IMR-90 (cell line): ENCODE results near the gene PIAS4. TPM values are rescaled to one million over a fixed set of nuclear protein-coding genes. Genes with fewer than 3 reads are reported as not detected.

Experiments
- ATAC-seq: fragments of 200-7000 bp; cut with Tn5 transposase; 2 replicates; pipeline ENCODE4 v1.9.1; 2020; ENCODE audit warnings: low read depth, mild to moderate bottlenecking, moderate library complexity
- BruUV-seq: library from RNA; stranded (reverse); fragments of 400-500 nt; replicated peaks from 2 replicates; lab custom pipeline; 2021; lab: Mats Ljungman, UMichigan
- CTCF ChIA-PET: fragments of 300-600 bp; formaldehyde crosslinking; extraction: SDS; loops from one replicate; lab custom pipeline; 2021; ENCODE audit warnings: antibody characterized with exemption; lab: Yijun Ruan, JAX
- POLR2A ChIA-PET: fragments of 300-600 bp; sonication (Branson Sonifier 250); formaldehyde crosslinking; loops from one replicate; lab custom pipeline; 2022; ENCODE audit warnings: antibody characterized with exemption; ENCODE audit not compliant: unreplicated experiment; lab: Charles Lee
- DNase-seq: peaks from one replicate; pipeline ENCODE4 v3.0.0; 2013
- H2AFZ ChIP-seq: replicated peaks from 2 replicates; pipeline ENCODE3; 2013; ENCODE audit warnings: low read length, mild to moderate bottlenecking; ENCODE audit not compliant: poor library complexity
- H2AK5ac ChIP-seq: 2 replicates; pipeline ENCODE4 v1.6.1; 2013; ENCODE audit warnings: low read depth, low read length, inconsistent platforms
- H2AK9ac ChIP-seq: replicated peaks from 2 replicates; pipeline ENCODE3; 2013; ENCODE audit warnings: mild to moderate bottlenecking, low read depth, low read length, moderate library complexity; ENCODE audit not compliant: poor library complexity
- H2BK120ac ChIP-seq: 2 replicates; pipeline ENCODE4 v1.6.1; 2013; ENCODE audit warnings: low read depth, low read length, inconsistent platforms
- H2BK15ac ChIP-seq: 3 replicates; pipeline ENCODE4 v1.6.1; 2013; ENCODE audit warnings: low read depth, low read length, inconsistent platforms
- H2BK20ac ChIP-seq: 2 replicates; pipeline ENCODE4 v1.6.1; 2013; ENCODE audit warnings: low read depth, mild to moderate bottlenecking, inconsistent platforms, low read length, moderate library complexity
- H2BK5ac ChIP-seq: 2 replicates; pipeline ENCODE4 v1.6.1; 2013; ENCODE audit warnings: mild to moderate bottlenecking, low read depth, low read length, inconsistent platforms; ENCODE audit not compliant: poor library complexity, severe bottlenecking
- H3K14ac ChIP-seq: replicated peaks from 2 replicates; pipeline ENCODE4 v1.6.1; 2013; ENCODE audit warnings: low read depth, low read length, inconsistent platforms
- H3K18ac ChIP-seq: 2 replicates; pipeline ENCODE4 v1.6.1; 2013; ENCODE audit warnings: low read depth, low read length, control low read depth
- H3K23ac ChIP-seq: 2 replicates; pipeline ENCODE4 v1.6.1; 2013; ENCODE audit warnings: low read depth, low read length, inconsistent platforms
- H3K27ac ChIP-seq: 2 replicates; pipeline ENCODE4 v1.5.1; 2013; ENCODE audit warnings: mild to moderate bottlenecking, control low read depth, low read length; ENCODE audit not compliant: insufficient read depth
- H3K27me3 ChIP-seq: 2 replicates; pipeline ENCODE4 v1.6.1; 2013; ENCODE audit warnings: low read length; ENCODE audit not compliant: control insufficient read depth, insufficient read depth
- H3K36me3 ChIP-seq: 2 replicates; pipeline ENCODE4 v1.6.1; 2013; ENCODE audit warnings: low read length, mixed read lengths; ENCODE audit not compliant: control insufficient read depth, insufficient read depth
- H3K4ac ChIP-seq: 2 replicates; pipeline ENCODE4 v1.6.1; 2013; ENCODE audit warnings: low read depth, low read length, inconsistent platforms
- H3K4me1 ChIP-seq: 2 replicates; pipeline ENCODE4 v1.6.1; 2013; ENCODE audit warnings: low read length, mixed read lengths; ENCODE audit not compliant: control insufficient read depth, insufficient read depth
- H3K4me2 ChIP-seq: 2 replicates; pipeline ENCODE4 v1.6.1; 2013; ENCODE audit warnings: low read depth, mild to moderate bottlenecking, control low read depth, low read length, moderate library complexity
- H3K4me3 ChIP-seq: 2 replicates; pipeline ENCODE4 v1.5.1; 2013; ENCODE audit warnings: low read depth, mild to moderate bottlenecking, control low read depth, low read length, moderate library complexity; ENCODE audit not compliant: insufficient read depth
- H3K56ac ChIP-seq: 2 replicates; pipeline ENCODE4 v1.6.1; 2013; ENCODE audit warnings: low read length, inconsistent platforms; ENCODE audit not compliant: insufficient read depth; ENCODE audit errors: extremely low read depth
- H3K79me1 ChIP-seq, 2 experiments: 2 replicates each; pipeline ENCODE4 v1.6.1; 2013; ENCODE audit warnings: low read length in 2 of 2, inconsistent platforms in 1 of 2, low read depth in 1 of 2
- H3K9ac ChIP-seq: 2 replicates; pipeline ENCODE4 v1.6.1; 2013; ENCODE audit warnings: low read depth, low read length, control low read depth
- H3K9me1 ChIP-seq: 2 replicates; pipeline ENCODE4 v1.6.1; 2013; ENCODE audit warnings: low read length, inconsistent platforms; ENCODE audit not compliant: insufficient read depth
- H3K9me3 ChIP-seq: 2 replicates; pipeline ENCODE4 v1.6.1; 2013; ENCODE audit warnings: low read length; ENCODE audit not compliant: control insufficient read depth, insufficient read depth
- H4K20me1 ChIP-seq: 2 replicates; pipeline ENCODE4 v1.6.1; 2013; ENCODE audit warnings: low read length, inconsistent platforms; ENCODE audit not compliant: insufficient read depth
- H4K5ac ChIP-seq: 2 replicates; pipeline ENCODE4 v1.6.1; 2013; ENCODE audit warnings: mild to moderate bottlenecking, low read depth, low read length, control low read depth
- H4K8ac ChIP-seq, 2 experiments: 2 replicates each; pipeline ENCODE4 v1.6.1; 2013; ENCODE audit warnings: low read depth in 2 of 2, low read length in 2 of 2, control low read depth in 1 of 2, inconsistent platforms in 1 of 2
- H4K91ac ChIP-seq: 2 replicates; pipeline ENCODE4 v1.6.1; 2013; ENCODE audit warnings: low read depth, low read length, inconsistent platforms; ENCODE audit not compliant: insufficient read depth
- BHLHE40 ChIP-seq: fragments of 150-350 bp; IDR thresholded peaks from 2 replicates; pipeline ENCODE4 v1.6.1; 2016; ENCODE audit warnings: mild to moderate bottlenecking, low read depth, low read length
- CTCF ChIP-seq: conservative IDR thresholded peaks from 2 replicates; pipeline ENCODE4 v1.5.1; 2012; ENCODE audit warnings: mild to moderate bottlenecking, low read depth, low read length, improper control_type of control experiment
- MAZ ChIP-seq: IDR thresholded peaks from 2 replicates; pipeline ENCODE4 v1.6.1; 2012; ENCODE audit warnings: low read depth, mild to moderate bottlenecking, low read length, improper control_type of control experiment, moderate library complexity, borderline replicate concordance
- MXI1 ChIP-seq: IDR thresholded peaks from 2 replicates; pipeline ENCODE4 v1.6.1; 2012; ENCODE audit warnings: low read depth, mild to moderate bottlenecking, low read length, moderate library complexity, borderline replicate concordance
- SMC3 ChIP-seq: fragments of 150-350 bp; IDR thresholded peaks from 2 replicates; pipeline ENCODE4 v1.6.1; 2016; ENCODE audit warnings: low read depth, mild to moderate bottlenecking, antibody characterized with exemption, low read length, moderate library complexity
- WGBS, 2 experiments: methylation state at CpG; one replicate each; pipeline versions ENCODE4 v1.1.5 to v1.1.7; 2013; ENCODE audit warnings: missing lambda C conversion rate in 2 of 2; ENCODE audit not compliant: insufficient read length in 1 of 2; ENCODE audit errors: extremely low coverage in 2 of 2; 5-methylcytosine and 5-hydroxymethylcytosine counted together
- dilution Hi-C: fragments of 300-500 bp; cut with HindIII; formaldehyde crosslinking; loops from one replicate; pipeline ENCODE4 v1.14.3; 2018; ENCODE audit warnings: low sequenced_read_pairs; ENCODE audit not compliant: unreplicated experiment
- in situ Hi-C: fragments of 300-500 bp; cut with MboI; formaldehyde crosslinking; loops from 3 replicates; pipeline ENCODE4 v1.14.3; 2019; ENCODE audit warnings: low sequenced_read_pairs, inconsistent platforms, mixed read lengths
- intact Hi-C: fragments of 100-400 bp; cut with micrococcal nuclease; formaldehyde crosslinking; loops from 2 replicates; pipeline ENCODE4 v1.10.0; 2022
- polyA plus RNA-seq, 3 experiments: library from polyadenylated mRNA; depleted of rRNA; stranded (reverse); fragments of >200 nt; gene quantifications; 2 replicates each; pipeline ENCODE4 v1.2.3, GENCODE V29; 2012; ENCODE audit warnings: low replicate concordance in 1 of 3
- total RNA-seq: library from RNA; depleted of rRNA; stranded (reverse); fragments of >200 nt; gene quantifications from 2 replicates; pipeline ENCODE4 v1.2.3, GENCODE V29; 2012
- TF ChIP-seq, protein P1 (sequence below): fragments of 150-350 bp; IDR thresholded peaks from 2 replicates; pipeline ENCODE4 v1.6.1; 2017; ENCODE audit warnings: mild to moderate bottlenecking, antibody characterized with exemption, low read length, low read depth

Gene PIAS4
- total and polyA plus RNA-seq, 2 of the 4 experiments (the other 2 are of a cell fraction), result 12.1 to 13.6 TPM

- dilution Hi-C loops, result no loop called here
- DNase-seq (no peak), ATAC-seq (peak; percentile 0; the same call in 1 of the 2 replicates)
- Histone ChIP-seq H3K9ac (peak overlapping the region; percentile 75), H3K56ac (peak overlapping the region; percentile 65), H2BK120ac (no peak overlapping the region; the same call in 1 of the 2 replicates), H4K8ac (peak overlapping the region in 1 of 2 experiments; percentile 37; a peak in 1 of 4 replicates), H3K14ac (peak overlapping the region; percentile 45), H3K4ac (peak overlapping the region; percentile 60), H3K4me2 (peak overlapping the region; percentile 91), H3K27me3 (no peaks in the 10 kb centered on the region), H2AK9ac (peak overlapping the region; percentile 99), H4K5ac (peak overlapping the region; percentile 7; the same call in 1 of the 2 replicates), H2BK20ac (no peak overlapping the region), H2BK15ac (no peak overlapping the region), H3K27ac (peak overlapping the region; percentile 98), H4K91ac (peak overlapping the region; percentile 32; the same call in 1 of the 2 replicates), H3K4me1 (peaks cover 29% of the 10 kb centered on the region), H3K9me3 (no peaks in the 10 kb centered on the region), H2BK5ac (peak overlapping the region; percentile 93), H2AFZ (peak overlapping the region; percentile 67), H3K4me3 (peak overlapping the region; percentile 83), H3K9me1 (no peaks in the 10 kb centered on the region), H3K18ac (no peak overlapping the region; the same call in 1 of the 2 replicates), H3K79me1 (peaks cover 3 to 26% of the 10 kb centered on the region in 2 experiments; a peak in 2 of 4 replicates), H4K20me1 (peaks cover 52% of the 10 kb centered on the region), H3K36me3 (peaks cover 22% of the 10 kb centered on the region), H3K23ac (peak overlapping the region; percentile 71; the same call in 1 of the 2 replicates), H2AK5ac (peak overlapping the region; percentile 53)
- in situ Hi-C loops, result no loop called here
- WGBS, 2 experiments, result 3% methylated on average over 8 of the region's 57 CpGs; no CpG with 5 or more reads in 1 of the 2 experiments
- intact Hi-C loops, result loop anchor here (2.0 to 5.0 kb wide), 2 partner anchors 123 to 140 kb away; no protein-coding TSS in a partner anchor
- CTCF ChIA-PET, result no interaction called here
- peak; percentile 76; the same call in 1 of the 2 replicates for TF ChIP-seq MAZ
- 0 out of 2 replicates have a peak, but pooled peaks have one; percentile 37 for TF ChIP-seq MXI1
- TF ChIP-seq, protein P1, sequence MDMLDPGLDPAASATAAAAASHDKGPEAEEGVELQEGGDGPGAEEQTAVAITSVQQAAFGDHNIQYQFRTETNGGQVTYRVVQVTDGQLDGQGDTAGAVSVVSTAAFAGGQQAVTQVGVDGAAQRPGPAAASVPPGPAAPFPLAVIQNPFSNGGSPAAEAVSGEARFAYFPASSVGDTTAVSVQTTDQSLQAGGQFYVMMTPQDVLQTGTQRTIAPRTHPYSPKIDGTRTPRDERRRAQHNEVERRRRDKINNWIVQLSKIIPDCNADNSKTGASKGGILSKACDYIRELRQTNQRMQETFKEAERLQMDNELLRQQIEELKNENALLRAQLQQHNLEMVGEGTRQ, result 0 out of 2 replicates have a peak, but pooled peaks have one; percentile 38
- TF ChIP-seq CTCF, result no peak
- peak; percentile 69; the same call in 1 of the 2 replicates for TF ChIP-seq BHLHE40
- TF ChIP-seq SMC3, result no peak
- POLR2A ChIA-PET, result no interaction called here
- no TSS peak for BruUV-seq
Observed at GRCh38 chr19:4064496-4065260, 57.1 kb downstream of the PIAS4 start.
